Natural killer cell (primary cell): ENCODE measurements around the gene KRTAP1-5. TPM values are rescaled to one million over a fixed set of nuclear protein-coding genes. Genes with fewer than 3 reads are reported as not detected.

Source experiments
- ATAC-seq, 3 donors: fragments of 150-1000 bp in 2 of 3; fragments of 200-7000 bp in 1 of 3; cut with Tn5 transposase; 1 replicate in 1 of 3; 2 replicates in 2 of 3; pipeline ENCODE4 v1.10.0; 2021; ENCODE audit warnings: mild to moderate bottlenecking in 2 of 3, moderate library complexity in 2 of 3
- DNase-seq, 2 donors: peaks; one replicate each; pipeline versions ENCODE4 v3.0.0 to v3.0.0-alpha.2; 2013 to 2021; ENCODE audit warnings: mixed read lengths in 1 of 2
- H3K27ac ChIP-seq: one replicate; pipeline ENCODE4 v1.5.1; 2013; ENCODE audit warnings: mild to moderate bottlenecking, low read length
- H3K27me3 ChIP-seq: one replicate; pipeline ENCODE4 v1.6.1; 2013; ENCODE audit warnings: low read length; ENCODE audit not compliant: control insufficient read depth, insufficient read depth
- H3K36me3 ChIP-seq: one replicate; pipeline ENCODE4 v1.6.1; 2013; ENCODE audit warnings: low read length; ENCODE audit not compliant: control insufficient read depth, insufficient read depth
- H3K4me1 ChIP-seq: one replicate; pipeline ENCODE4 v1.6.1; 2013; ENCODE audit warnings: low read length; ENCODE audit not compliant: control insufficient read depth, insufficient read depth
- H3K4me3 ChIP-seq: one replicate; pipeline ENCODE4 v1.5.1; 2013; ENCODE audit warnings: low read length
- H3K9me3 ChIP-seq: one replicate; pipeline ENCODE4 v1.6.1; 2013; ENCODE audit warnings: low read length; ENCODE audit not compliant: control insufficient read depth, insufficient read depth
- H3K27ac Mint-ChIP-seq, 2 donors: one replicate each; pipeline ENCODE4 v1.8.0; 2022; ENCODE audit warnings: mild to moderate bottlenecking in 2 of 2, mixed read lengths in 2 of 2, moderate library complexity in 1 of 2
- H3K27me3 Mint-ChIP-seq, 2 donors: one replicate each; pipeline ENCODE4 v1.8.0; 2022; ENCODE audit warnings: low read depth in 2 of 2, mixed read lengths in 2 of 2
- H3K36me3 Mint-ChIP-seq: one replicate; pipeline ENCODE4 v1.8.0; 2022; ENCODE audit warnings: mixed read lengths
- H3K4me1 Mint-ChIP-seq, 2 donors: one replicate each; pipeline ENCODE4 v1.8.0; 2022; ENCODE audit warnings: mixed read lengths in 2 of 2
- H3K4me3 Mint-ChIP-seq: one replicate; pipeline ENCODE4 v1.8.0; 2022; ENCODE audit warnings: mild to moderate bottlenecking, moderate library complexity, mixed read lengths
- H3K9me3 Mint-ChIP-seq, 2 donors: one replicate each; pipeline ENCODE4 v1.8.0; 2022; ENCODE audit warnings: mixed read lengths in 2 of 2
- CTCF ChIP-seq: fragments of 200-600 bp; IDR thresholded peaks from one replicate; pipeline ENCODE4 v1.8.0; 2022; ENCODE audit warnings: antibody characterized with exemption
- WGBS: methylation state at CpG from one replicate; pipeline ENCODE4 v1.1.7; 2013; ENCODE audit warnings: missing lambda C conversion rate; ENCODE audit not compliant: insufficient coverage; 5-methylcytosine and 5-hydroxymethylcytosine counted together
- intact Hi-C: fragments of 100-400 bp; cut with micrococcal nuclease; formaldehyde crosslinking; loops from one replicate; pipeline ENCODE4 v1.14.2; 2022
- total RNA-seq, 4 donors: library from RNA; stranded (reverse); fragments of 120-200 nt in 1 of 4; gene quantifications; one replicate each; pipeline versions ENCODE4 v1.2.3 to v1.2.4, GENCODE V29; 2013 to 2022

Gene KRTAP1-5
- total RNA-seq, 3 donors from 2014 or later (not counting 1 experiment from before 2014, with no cell fraction given) = not detected

- Mint-ChIP-seq H3K27me3 (peaks cover 20 to 22% of the 10 kb centered on the region in 2 donors), H3K4me3 (no peak overlapping the region), H3K27ac (no peak overlapping the region), H3K9me3 (no peaks in the 10 kb centered on the region), H3K4me1 (no peaks in the 10 kb centered on the region), H3K36me3 (no peaks in the 10 kb centered on the region)
- no peak for ATAC-seq
- H3K4me3 ChIP-seq = no peak overlapping the region
- no peaks in the 10 kb centered on the region for H3K36me3 ChIP-seq
- WGBS = 86% methylated on average over 5 of the region's 5 CpGs
- H3K4me1 ChIP-seq = no peaks in the 10 kb centered on the region
- no peak for DNase-seq
- intact Hi-C loops = no loop called here
- TF ChIP-seq CTCF = no peak
- H3K27ac ChIP-seq = no peak overlapping the region
- peaks cover 3% of the 10 kb centered on the region for H3K27me3 ChIP-seq
- no peaks in the 10 kb centered on the region for H3K9me3 ChIP-seq
Observed at GRCh38 chr17:41071606-41072360, 44.8 kb upstream of the KRTAP1-5 start.

GRCh38 chr17:41069031-41069430 lies 42.0 kb upstream of the KRTAP1-5 start:
- Histone ChIP-seq H3K27me3 (no peaks in the 10 kb centered on the region), H3K27ac (no peak overlapping the region), H3K4me1 (no peaks in the 10 kb centered on the region), H3K36me3 (no peaks in the 10 kb centered on the region), H3K4me3 (no peak overlapping the region), H3K9me3 (no peaks in the 10 kb centered on the region)
- DNase-seq (no peak), ATAC-seq (no peak)
- 41% methylated on average over 3 of the region's 3 CpGs for WGBS
- Mint-ChIP-seq H3K4me3 (no peak overlapping the region), H3K9me3 (no peaks in the 10 kb centered on the region), H3K36me3 (no peaks in the 10 kb centered on the region), H3K4me1 (no peaks in the 10 kb centered on the region), H3K27me3 (peaks cover 0 to 4% of the 10 kb centered on the region in 2 donors), H3K27ac (no peak overlapping the region)
- no peak for TF ChIP-seq CTCF
- intact Hi-C loops = no loop called here

GRCh38 chr17:41067281-41067680 lies 40.3 kb upstream of the KRTAP1-5 start:
- Mint-ChIP-seq H3K27me3 (peaks cover 0 to 3% of the 10 kb centered on the region in 2 donors), H3K9me3 (no peaks in the 10 kb centered on the region), H3K4me3 (no peak overlapping the region), H3K27ac (no peak overlapping the region), H3K4me1 (no peaks in the 10 kb centered on the region), H3K36me3 (no peaks in the 10 kb centered on the region)
- ATAC-seq (no peak), DNase-seq (no peak)
- H3K27me3 ChIP-seq = no peaks in the 10 kb centered on the region
- H3K27ac ChIP-seq = no peak overlapping the region
- no peaks in the 10 kb centered on the region for H3K36me3 ChIP-seq
- no peaks in the 10 kb centered on the region for H3K9me3 ChIP-seq
- H3K4me3 ChIP-seq = no peak overlapping the region
- no peaks in the 10 kb centered on the region for H3K4me1 ChIP-seq
- TF ChIP-seq CTCF = no peak
- intact Hi-C loops = no loop called here
